Endothelial cell of umbilical vein (primary cell): ENCODE data around the gene FAM3A. TPM values are rescaled to one million over a fixed set of nuclear protein-coding genes. Genes with fewer than 3 reads are reported as not detected.

ENCODE experiments used
- BruUV-seq: library from RNA; stranded (reverse); fragments of 400-500 nt; replicated peaks from 2 replicates; lab custom pipeline; 2021; lab: Mats Ljungman, UMichigan
- CTCF ChIA-PET: fragments of 300-600, 350-600 bp; sonication (Branson Sonifier 250); formaldehyde crosslinking; loops from one replicate; lab custom pipeline; 2021; ENCODE audit warnings: antibody characterized with exemption, inconsistent platforms; lab: Charles Lee
- POLR2A ChIA-PET: fragments of 300-600, 350-600 bp; sonication (Branson Sonifier 250); formaldehyde crosslinking; loops from one replicate; lab custom pipeline; 2021; ENCODE audit warnings: antibody characterized with exemption, inconsistent platforms; lab: Charles Lee
- DNase-seq: peaks from one replicate; pipeline ENCODE4 v3.0.0-alpha.2; 2011; ENCODE audit warnings: low read depth, low spot score
- FAIRE-seq: peaks from 2 replicates; lab custom pipeline; 2011; peaks lifted over from hg19 to GRCh38; lab: Jason Lieb, UNC
- H2AFZ ChIP-seq: 2 replicates; pipeline ENCODE4 v1.6.0; 2012; ENCODE audit warnings: low read depth, low read length, control low read depth, inconsistent platforms
- H3K27ac ChIP-seq: 2 replicates; pipeline ENCODE4 v1.5.1; 2011; ENCODE audit warnings: low read depth, mild to moderate bottlenecking, control low read depth, low read length, moderate library complexity; ENCODE audit not compliant: insufficient read depth
- H3K27me3 ChIP-seq, 2 experiments: 2 replicates each; pipeline versions ENCODE4 v1.6.0 to v1.6.1; 2011; ENCODE audit warnings: low read length in 2 of 2, mixed read lengths in 1 of 2; ENCODE audit not compliant: control insufficient read depth in 2 of 2, insufficient read depth in 2 of 2
- H3K36me3 ChIP-seq, 2 experiments: 2 replicates in 1 of 2; 3 replicates in 1 of 2; pipeline ENCODE4 v1.5.1; 2011; ENCODE audit warnings: low read length in 2 of 2, mild to moderate bottlenecking in 1 of 2, moderate library complexity in 1 of 2; ENCODE audit not compliant: control insufficient read depth in 2 of 2, insufficient read depth in 2 of 2; ENCODE audit errors: extremely low read depth in 1 of 2
- H3K4me1 ChIP-seq: 3 replicates; pipeline ENCODE4 v1.5.1; 2011; ENCODE audit warnings: mild to moderate bottlenecking, low read length; ENCODE audit not compliant: control insufficient read depth, insufficient read depth; ENCODE audit errors: extremely low read depth
- H3K4me2 ChIP-seq: 2 replicates; pipeline ENCODE4 v1.6.1; 2011; ENCODE audit warnings: low read length, control low read depth, mixed read lengths; ENCODE audit not compliant: insufficient read depth
- H3K4me3 ChIP-seq, 3 experiments: fragments of 200-600 bp in 1 of 3; sonication (generic), shearing (Covaris generic) in 1 of 3; replicated peaks in 1 of 3; 2 replicates each; pipeline ENCODE4 v1.5.1; 2011 to 2016; ENCODE audit warnings: control low read depth in 3 of 3, low read length in 3 of 3, mild to moderate bottlenecking in 2 of 3, inconsistent platforms in 1 of 3, low read depth in 1 of 3, moderate library complexity in 1 of 3; ENCODE audit not compliant: insufficient read depth in 1 of 3
- H3K79me2 ChIP-seq: 2 replicates; pipeline ENCODE4 v1.6.0; 2012; ENCODE audit warnings: low read length, inconsistent platforms; ENCODE audit not compliant: control insufficient read depth, insufficient read depth
- H3K9ac ChIP-seq: replicated peaks from 2 replicates; pipeline ENCODE3; 2011; ENCODE audit warnings: low read length, control low read depth; ENCODE audit not compliant: insufficient read depth; ENCODE audit errors: extremely low read depth
- H3K9me1 ChIP-seq: replicated peaks from 3 replicates; pipeline ENCODE4 v1.6.0; 2011; ENCODE audit warnings: mild to moderate bottlenecking, low read length; ENCODE audit not compliant: control insufficient read depth, insufficient read depth; ENCODE audit errors: extremely low read depth
- H3K9me3 ChIP-seq: replicated peaks from 2 replicates; pipeline ENCODE4 v1.5.1; 2012; ENCODE audit warnings: low read length, inconsistent platforms; ENCODE audit not compliant: control insufficient read depth, insufficient read depth
- H4K20me1 ChIP-seq: replicated peaks from 2 replicates; pipeline ENCODE3; 2011; ENCODE audit warnings: mild to moderate bottlenecking, low read length; ENCODE audit not compliant: control insufficient read depth, insufficient read depth; ENCODE audit errors: extremely low read depth
- EZH2 ChIP-seq: IDR thresholded peaks from 2 replicates; pipeline ENCODE4 v1.6.1; 2012; ENCODE audit warnings: borderline replicate concordance, low read depth, mild to moderate bottlenecking, moderate library complexity, low read length, inconsistent platforms; ENCODE audit not compliant: severe bottlenecking
- FOS ChIP-seq: IDR thresholded peaks from 2 replicates; pipeline ENCODE4 v1.6.1; 2011; ENCODE audit warnings: mild to moderate bottlenecking, low read length, moderate library complexity, borderline replicate concordance; ENCODE audit not compliant: insufficient read depth
- GATA2 ChIP-seq: IDR thresholded peaks from 2 replicates; pipeline ENCODE4 v1.7.0; 2011; ENCODE audit warnings: low read depth, mild to moderate bottlenecking, moderate library complexity, mixed read lengths, low read length; ENCODE audit not compliant: insufficient read length, insufficient read depth
- JUN ChIP-seq: IDR thresholded peaks from 2 replicates; pipeline ENCODE4 v1.6.1; 2011; ENCODE audit warnings: borderline replicate concordance, low read depth; ENCODE audit not compliant: insufficient read length, insufficient read depth
- MAX ChIP-seq: IDR thresholded peaks from 2 replicates; pipeline ENCODE4 v1.6.1; 2011; ENCODE audit not compliant: insufficient read depth, insufficient read length
- MYC ChIP-seq: IDR thresholded peaks from one replicate; pipeline ENCODE4 v1.6.1; 2011; ENCODE audit warnings: mild to moderate bottlenecking, low read depth, low read length
- POLR2A ChIP-seq: IDR thresholded peaks from 2 replicates; pipeline ENCODE4 v1.6.1; 2012; ENCODE audit warnings: low read depth, mild to moderate bottlenecking, control low read depth, low read length
- POLR2AphosphoS5 ChIP-seq: IDR thresholded peaks from 2 replicates; pipeline ENCODE4 v1.6.1; 2012; ENCODE audit warnings: low read depth, mild to moderate bottlenecking, control low read depth, low read length, moderate library complexity; ENCODE audit not compliant: insufficient read depth
- dilution Hi-C: fragments of 300-500 bp; cut with MboI; formaldehyde crosslinking; loops from one replicate; pipeline ENCODE4 v1.15.0; 2019; ENCODE audit warnings: low sequenced_read_pairs; ENCODE audit not compliant: extremely low pct_ligation_motif_present
- intact Hi-C: fragments of 100-400 bp; cut with micrococcal nuclease; formaldehyde crosslinking; loops from one replicate; pipeline ENCODE4 v1.10.0; 2022
- polyA plus RNA-seq, 4 experiments: library from polyadenylated mRNA; depleted of rRNA in 3 of 4; stranded (reverse) in 3 of 4; unstranded in 1 of 4; fragments of >200 nt; gene quantifications; 2 replicates each; pipeline versions ENCODE4 v1.2.1 to v1.2.3, GENCODE V29; 2011 to 2012; ENCODE audit warnings: missing spikeins in 1 of 4
- total RNA-seq: library from RNA; stranded (reverse); gene quantifications from 2 replicates; pipeline ENCODE4 v1.2.3, GENCODE V29; 2021
- TF ChIP-seq, protein P1 (sequence below), 2 donors: IDR thresholded peaks; 1 replicate in 1 of 2; 2 replicates in 1 of 2; pipeline ENCODE4 v1.5.1; 2011; ENCODE audit warnings: low read length in 2 of 2, mild to moderate bottlenecking in 2 of 2, moderate library complexity in 2 of 2, control low read depth in 1 of 2, inconsistent platforms in 1 of 2, low read depth in 1 of 2; ENCODE audit not compliant: insufficient read depth in 1 of 2; ENCODE audit errors: extremely low read depth in 1 of 2

FAM3A gene
- total and polyA plus RNA-seq, 2 donors (not counting 3 experiments of a cell fraction or from before 2014, with no cell fraction given), result 32.0 to 42.9 TPM

GRCh38 chrX:154502989-154503388 is 13.0 kb downstream of the FAM3A start:
- dilution Hi-C loops (no loop called here), intact Hi-C loops (no loop called here)
- Histone ChIP-seq H3K36me3 (no peaks in the 10 kb centered on the region), H3K9me1 (no peaks in the 10 kb centered on the region), H4K20me1 (no peaks in the 10 kb centered on the region), H3K4me2 (no peak overlapping the region), H3K79me2 (no peaks in the 10 kb centered on the region), H3K4me1 (peaks cover 6% of the 10 kb centered on the region), H3K27me3 (no peaks in the 10 kb centered on the region), H3K9me3 (no peaks in the 10 kb centered on the region), H2AFZ (no peak overlapping the region), H3K27ac (no peak overlapping the region), H3K9ac (no peak overlapping the region), H3K4me3 (no peak overlapping the region)
- ChIA-PET CTCF (no interaction called here), POLR2A (no interaction called here)
- no peak for FAIRE-seq
- TF ChIP-seq MAX (no peak), JUN (no peak), MYC (no peak), POLR2A (no peak), POLR2AphosphoS5 (no peak), FOS (no peak), EZH2 (no peak), GATA2 (no peak)
- TF ChIP-seq, protein P1, sequence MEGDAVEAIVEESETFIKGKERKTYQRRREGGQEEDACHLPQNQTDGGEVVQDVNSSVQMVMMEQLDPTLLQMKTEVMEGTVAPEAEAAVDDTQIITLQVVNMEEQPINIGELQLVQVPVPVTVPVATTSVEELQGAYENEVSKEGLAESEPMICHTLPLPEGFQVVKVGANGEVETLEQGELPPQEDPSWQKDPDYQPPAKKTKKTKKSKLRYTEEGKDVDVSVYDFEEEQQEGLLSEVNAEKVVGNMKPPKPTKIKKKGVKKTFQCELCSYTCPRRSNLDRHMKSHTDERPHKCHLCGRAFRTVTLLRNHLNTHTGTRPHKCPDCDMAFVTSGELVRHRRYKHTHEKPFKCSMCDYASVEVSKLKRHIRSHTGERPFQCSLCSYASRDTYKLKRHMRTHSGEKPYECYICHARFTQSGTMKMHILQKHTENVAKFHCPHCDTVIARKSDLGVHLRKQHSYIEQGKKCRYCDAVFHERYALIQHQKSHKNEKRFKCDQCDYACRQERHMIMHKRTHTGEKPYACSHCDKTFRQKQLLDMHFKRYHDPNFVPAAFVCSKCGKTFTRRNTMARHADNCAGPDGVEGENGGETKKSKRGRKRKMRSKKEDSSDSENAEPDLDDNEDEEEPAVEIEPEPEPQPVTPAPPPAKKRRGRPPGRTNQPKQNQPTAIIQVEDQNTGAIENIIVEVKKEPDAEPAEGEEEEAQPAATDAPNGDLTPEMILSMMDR (IDR thresholded peaks at IDR 0.05; ENCODE audit: extremely low read depth in 1 of 2, insufficient read depth in 1 of 2, low read depth in 1 of 2, low read length in 2 of 2), result no peak
- no TSS peak for BruUV-seq
- no peak for DNase-seq
